Body of pancreas (tissue), 4 donors: ENCODE measurements around the gene RET. TPM values are rescaled to one million over a fixed set of nuclear protein-coding genes. Genes with fewer than 3 reads are reported as not detected.

ENCODE experiments used
- ATAC-seq: fragments of 150-250 bp; one replicate; pipeline ENCODE4 v1.9.1; 2016
- DNase-seq, 4 donors: peaks; one replicate each; pipeline ENCODE4 v3.0.0-alpha.2; 2019
- H3K27ac ChIP-seq, 4 donors: fragments of 200-600 bp; sonication (generic); 1 replicate in 3 of 4; 2 replicates in 1 of 4; pipeline versions ENCODE4 v1.5.1 to v1.6.1; 2016 to 2019; ENCODE audit warnings: mild to moderate bottlenecking in 1 of 4, mixed read lengths in 1 of 4, moderate library complexity in 1 of 4
- H3K27me3 ChIP-seq, 2 donors: fragments of 200-600 bp; sonication (generic); one replicate each; pipeline ENCODE4 v1.6.0; 2016; ENCODE audit warnings: mild to moderate bottlenecking in 1 of 2
- H3K36me3 ChIP-seq, 2 donors: fragments of 200-600 bp; sonication (generic); replicated peaks in 1 of 2; 2 replicates each; pipeline ENCODE4 v1.5.1; 2016; ENCODE audit warnings: low read depth in 2 of 2; ENCODE audit not compliant: insufficient read depth in 1 of 2
- H3K4me1 ChIP-seq: fragments of 200-600 bp; sonication (generic); one replicate; pipeline ENCODE4 v1.6.0; 2016
- H3K4me3 ChIP-seq, 2 donors: fragments of 200-600 bp; sonication (generic); 1 replicate in 1 of 2; 2 replicates in 1 of 2; pipeline ENCODE4 v1.5.1; 2016 to 2019
- H3K9me3 ChIP-seq, 3 donors: fragments of 200-600 bp; sonication (generic); 1 replicate in 2 of 3; 2 replicates in 1 of 3; pipeline ENCODE4 v1.5.1; 2016
- POLR2A ChIP-seq, 3 donors: fragments of 450-650 bp; IDR thresholded peaks; one replicate each; pipeline ENCODE4 v1.6.1; 2016; ENCODE audit warnings: antibody characterized with exemption in 3 of 3, mild to moderate bottlenecking in 2 of 3
- WGBS, 2 donors: methylation state at CpG; one replicate each; pipeline ENCODE4 v1.1.5; 2017; 5-methylcytosine and 5-hydroxymethylcytosine counted together
- intact Hi-C: fragments of 100-400 bp; cut with DNase I; formaldehyde crosslinking; loops from one replicate; pipeline ENCODE4 v1.15.1; 2023
- total RNA-seq, 2 donors: library from RNA; depleted of rRNA; stranded (reverse); fragments of >200 nt; gene quantifications; one replicate each; pipeline ENCODE4 v1.1.0, GENCODE V29; 2016
- TF ChIP-seq, protein P1 (sequence below), 7 experiments: fragments of 450-650 bp in 4 of 7; fragments of 200-600 bp in 3 of 7; sonication (generic) in 3 of 7; IDR thresholded peaks; one replicate each; pipeline ENCODE4 v1.5.1; 2016 to 2019; ENCODE audit warnings: antibody characterized with exemption in 7 of 7

The RET gene
- total RNA-seq, 2 donors from 2014 or later = 0.78 to 1.6 TPM

DNA sequence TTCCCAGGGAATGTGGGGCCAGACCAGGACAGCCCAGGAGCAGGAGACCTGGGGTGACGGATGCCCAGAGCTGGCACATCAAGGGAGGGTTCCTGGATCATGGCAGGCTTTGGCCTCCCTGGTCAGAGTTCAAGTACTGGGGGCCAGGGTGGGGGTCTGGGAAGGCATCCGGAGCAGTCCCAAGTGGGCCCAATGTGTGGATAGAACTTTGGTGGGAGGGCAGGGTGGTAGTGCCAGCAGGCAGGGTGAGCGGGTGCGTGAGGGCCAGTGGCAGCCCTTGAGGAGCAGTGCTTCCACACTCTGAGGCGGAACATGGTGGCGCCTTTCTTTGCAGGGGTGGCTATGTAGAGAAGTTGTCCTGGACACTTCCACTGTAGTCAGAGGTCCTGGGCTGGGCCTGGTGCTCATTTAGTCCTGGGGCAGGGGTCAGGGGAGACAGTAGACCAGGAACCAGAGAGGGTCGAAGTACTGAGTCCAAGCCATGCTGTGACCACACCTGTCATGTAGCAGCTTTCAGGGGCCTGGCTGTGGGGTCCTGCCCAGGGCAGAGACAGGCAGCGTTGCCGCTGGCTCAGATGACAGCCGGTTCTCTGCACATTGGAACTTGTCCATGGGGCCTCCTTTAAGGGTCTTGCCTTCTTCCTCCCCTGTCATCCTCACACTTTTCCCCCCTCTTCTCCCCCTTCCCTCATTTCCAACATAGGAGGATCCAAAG lies 39.2 kb downstream of the RET start:
- H3K27me3 ChIP-seq = no peaks in the 10 kb centered on the region
- H3K4me1 ChIP-seq = no peaks in the 10 kb centered on the region
- H3K27ac ChIP-seq = no peak overlapping the region
- no peak overlapping the region for H3K4me3 ChIP-seq
- H3K36me3 ChIP-seq = no peaks in the 10 kb centered on the region
- DNase-seq = no peak
- no peak for ATAC-seq
- 86% methylated on average over 10 of the region's 10 CpGs for WGBS, 2 donors
- intact Hi-C loops = no loop called here
- TF ChIP-seq POLR2A (IDR thresholded peaks at IDR 0.05) = no peak
- TF ChIP-seq, protein P1, sequence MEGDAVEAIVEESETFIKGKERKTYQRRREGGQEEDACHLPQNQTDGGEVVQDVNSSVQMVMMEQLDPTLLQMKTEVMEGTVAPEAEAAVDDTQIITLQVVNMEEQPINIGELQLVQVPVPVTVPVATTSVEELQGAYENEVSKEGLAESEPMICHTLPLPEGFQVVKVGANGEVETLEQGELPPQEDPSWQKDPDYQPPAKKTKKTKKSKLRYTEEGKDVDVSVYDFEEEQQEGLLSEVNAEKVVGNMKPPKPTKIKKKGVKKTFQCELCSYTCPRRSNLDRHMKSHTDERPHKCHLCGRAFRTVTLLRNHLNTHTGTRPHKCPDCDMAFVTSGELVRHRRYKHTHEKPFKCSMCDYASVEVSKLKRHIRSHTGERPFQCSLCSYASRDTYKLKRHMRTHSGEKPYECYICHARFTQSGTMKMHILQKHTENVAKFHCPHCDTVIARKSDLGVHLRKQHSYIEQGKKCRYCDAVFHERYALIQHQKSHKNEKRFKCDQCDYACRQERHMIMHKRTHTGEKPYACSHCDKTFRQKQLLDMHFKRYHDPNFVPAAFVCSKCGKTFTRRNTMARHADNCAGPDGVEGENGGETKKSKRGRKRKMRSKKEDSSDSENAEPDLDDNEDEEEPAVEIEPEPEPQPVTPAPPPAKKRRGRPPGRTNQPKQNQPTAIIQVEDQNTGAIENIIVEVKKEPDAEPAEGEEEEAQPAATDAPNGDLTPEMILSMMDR (IDR thresholded peaks at IDR 0.05) = no peak
- H3K9me3 ChIP-seq = no peaks in the 10 kb centered on the region

DNA sequence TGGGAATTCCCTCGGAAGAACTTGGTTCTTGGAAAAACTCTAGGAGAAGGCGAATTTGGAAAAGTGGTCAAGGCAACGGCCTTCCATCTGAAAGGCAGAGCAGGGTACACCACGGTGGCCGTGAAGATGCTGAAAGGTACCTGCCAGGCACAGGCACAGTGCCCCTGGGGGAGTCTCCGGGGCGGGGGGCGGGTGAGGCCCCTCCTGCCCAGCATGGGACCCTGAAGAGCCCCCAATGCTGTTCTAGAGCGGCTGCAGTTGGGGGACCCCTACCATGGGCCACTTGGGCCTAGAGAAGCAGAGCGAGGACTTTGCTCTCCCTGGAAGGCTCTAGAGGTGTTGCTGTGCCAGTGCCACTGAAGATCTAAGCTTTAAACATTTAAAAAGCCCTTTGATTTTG lies 39.7 kb downstream of the RET start:
- no peak overlapping the region for H3K4me3 ChIP-seq
- H3K27ac ChIP-seq = no peak overlapping the region
- TF ChIP-seq, protein P1 (IDR thresholded peaks at IDR 0.05) = no peak
- no peak for TF ChIP-seq POLR2A (IDR thresholded peaks at IDR 0.05)
- DNase-seq (no peak), ATAC-seq (no peak)
- no peaks in the 10 kb centered on the region for H3K4me1 ChIP-seq
- no peaks in the 10 kb centered on the region for H3K9me3 ChIP-seq
- no peaks in the 10 kb centered on the region for H3K27me3 ChIP-seq
- H3K36me3 ChIP-seq = no peaks in the 10 kb centered on the region
- WGBS, 2 donors = 74% methylated on average over 8 to 9 of the region's 10 CpGs
- intact Hi-C loops = no loop called here

DNA sequence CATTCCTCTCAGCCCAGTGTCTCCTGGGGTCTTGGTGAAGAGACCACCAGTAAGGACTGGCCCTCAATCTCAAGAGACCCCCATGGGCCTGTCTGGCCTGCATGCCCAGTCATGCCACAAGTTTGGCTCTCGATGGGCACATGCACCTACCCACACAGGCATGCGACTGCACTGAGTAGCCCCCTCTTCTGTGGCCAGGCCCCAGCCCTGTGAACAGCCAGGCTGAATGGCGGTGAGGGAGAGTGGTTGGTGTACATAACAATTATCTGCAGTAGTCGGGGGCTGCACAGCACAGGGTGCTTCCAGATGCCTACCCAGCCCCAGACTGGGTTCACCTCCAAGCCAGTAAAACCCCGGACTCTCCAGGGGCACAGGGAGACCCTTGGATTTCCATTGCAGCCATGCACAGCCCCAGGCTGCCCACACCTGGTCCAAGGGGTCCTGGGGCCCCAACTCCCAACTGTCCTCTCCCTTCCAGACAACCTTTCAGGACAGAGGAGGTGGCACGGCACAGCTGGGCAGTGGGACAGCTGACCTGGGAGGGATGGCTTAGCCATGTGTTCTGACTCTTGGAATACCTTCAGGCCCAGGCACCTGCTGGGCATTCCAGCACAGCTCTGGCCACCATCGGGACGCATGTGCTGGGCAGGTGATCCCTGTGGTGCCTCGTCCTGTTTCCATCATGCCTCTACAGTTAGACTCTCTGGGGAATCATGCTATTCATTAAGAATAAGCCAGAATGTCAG lies 40.3 kb downstream of the RET start:
- no peak for ATAC-seq
- intact Hi-C loops = no loop called here
- WGBS, 2 donors = 25 to 78% methylated on average over 2 to 9 of the region's 9 CpGs

GRCh38 chr10:43117777-43118583 lies 41.1 kb downstream of the RET start:
- no peaks in the 10 kb centered on the region for H3K36me3 ChIP-seq
- no peak for DNase-seq
- no peaks in the 10 kb centered on the region for H3K27me3 ChIP-seq
- no peak overlapping the region for H3K4me3 ChIP-seq
- intact Hi-C loops = no loop called here
- WGBS, 2 donors = 84 to 88% methylated on average over 10 to 18 of the region's 18 CpGs
- H3K9me3 ChIP-seq = no peaks in the 10 kb centered on the region
- no peaks in the 10 kb centered on the region for H3K4me1 ChIP-seq
- H3K27ac ChIP-seq = no peak overlapping the region
- no peak for TF ChIP-seq POLR2A (IDR thresholded peaks at IDR 0.05)
- TF ChIP-seq, protein P1 (IDR thresholded peaks at IDR 0.05) = no peak
- no peak for ATAC-seq

More for the DNA sequence above, 40.3 kb downstream of the RET start:
- no peak for DNase-seq
- Histone ChIP-seq H3K36me3 (no peaks in the 10 kb centered on the region), H3K9me3 (no peaks in the 10 kb centered on the region), H3K27ac (no peak overlapping the region), H3K4me3 (no peak overlapping the region), H3K27me3 (no peaks in the 10 kb centered on the region), H3K4me1 (no peaks in the 10 kb centered on the region)
- TF ChIP-seq POLR2A (IDR thresholded peaks at IDR 0.05) = no peak
- TF ChIP-seq, protein P1 (IDR thresholded peaks at IDR 0.05) = no peak
